GM21390 (cell line): Measurements from ENCODE around the gene SIDT1.

ENCODE experiments used
- ATAC-seq: cut with Tn5 transposase; IDR thresholded peaks from one replicate; pipeline ENCODE4 v1.9.1; 2021; ENCODE audit not compliant: unreplicated experiment

SIDT1 gene

DNA sequence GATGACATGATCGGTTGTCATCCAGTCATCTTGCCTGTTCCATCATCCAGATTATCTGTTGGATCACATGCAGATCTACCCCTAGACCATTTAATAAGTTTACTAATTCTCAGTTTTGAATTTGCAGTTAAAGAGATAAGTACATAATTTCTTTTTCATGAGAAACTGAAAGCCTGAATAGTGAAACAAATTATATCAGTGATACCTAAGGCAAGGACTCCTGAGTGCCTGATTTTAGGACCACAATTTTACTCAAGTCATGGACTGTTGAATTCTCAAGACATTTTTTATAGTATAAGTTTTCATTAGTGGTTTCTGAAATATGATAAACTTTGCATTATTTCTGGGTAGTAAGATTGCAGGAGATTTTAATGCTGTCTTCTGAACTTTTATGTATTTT is 13.2 kb downstream of the SIDT1 start:
- no peak for ATAC-seq

GRCh38 chr3:113546414-113546893 is 14.1 kb downstream of the SIDT1 start:
- peak; percentile 91 for ATAC-seq

DNA sequence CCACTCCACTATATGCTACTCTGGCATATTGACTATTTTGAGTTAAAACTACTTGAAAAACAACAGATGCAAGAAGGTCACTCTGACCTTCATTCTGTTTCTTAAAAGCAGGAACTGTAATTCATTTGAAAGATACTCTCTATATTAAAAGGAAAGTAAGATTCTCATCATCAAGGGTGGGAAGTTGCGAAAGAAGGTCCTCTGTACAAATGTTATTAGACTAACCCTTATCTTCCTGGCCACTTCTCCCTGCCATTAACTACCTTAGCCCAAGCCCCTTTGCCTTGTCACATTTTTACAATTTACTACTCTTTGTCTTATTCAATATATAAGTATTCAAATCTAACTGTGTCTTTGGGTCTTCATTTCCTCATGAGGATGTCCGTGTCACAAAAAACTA is 16.1 kb downstream of the SIDT1 start:
- no peak for ATAC-seq

DNA sequence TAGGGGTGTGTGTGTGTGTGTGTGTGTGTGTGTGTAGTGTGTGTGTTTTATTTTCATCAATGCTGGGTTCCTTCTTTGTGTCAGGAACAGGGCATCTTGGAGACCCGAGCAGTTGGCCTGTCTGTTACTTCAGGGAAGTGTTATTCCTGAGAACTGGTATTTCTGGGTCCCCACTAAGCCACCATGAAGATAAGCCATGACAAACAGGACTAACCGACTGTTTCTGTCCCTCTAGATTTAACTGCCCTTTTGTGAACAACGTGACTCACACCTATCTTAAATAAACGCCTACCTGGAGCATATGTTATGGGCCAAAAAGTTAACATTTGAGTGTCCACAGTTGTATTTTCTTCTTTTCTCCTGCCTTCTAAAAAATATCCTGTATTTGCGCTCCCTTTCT is 19.5 kb downstream of the SIDT1 start:
- no peak for ATAC-seq

DNA sequence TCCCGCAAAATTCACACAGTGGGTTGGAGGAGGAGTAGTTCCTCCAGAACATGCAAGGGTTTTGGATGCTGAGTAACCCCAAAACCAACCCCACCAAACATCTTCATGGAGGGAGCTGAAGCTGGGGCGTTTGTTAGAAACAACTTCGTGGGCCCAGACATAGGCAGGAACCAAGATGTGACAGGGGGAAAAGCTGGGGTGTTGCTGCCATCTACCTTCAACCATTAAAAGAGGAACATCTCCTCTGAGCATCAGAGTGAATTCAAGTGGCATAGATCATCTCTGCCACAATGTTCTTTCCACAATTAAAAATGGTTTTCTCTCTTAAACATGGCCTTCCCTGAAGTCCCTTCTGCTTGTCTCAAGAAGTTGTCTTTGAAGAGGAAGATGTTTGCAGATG is 20.5 kb downstream of the SIDT1 start:
- no peak for ATAC-seq

- no peak for ATAC-seq
These were observed 22.8 kb downstream of the SIDT1 start for GRCh38 chr3:113555138-113555537.

DNA sequence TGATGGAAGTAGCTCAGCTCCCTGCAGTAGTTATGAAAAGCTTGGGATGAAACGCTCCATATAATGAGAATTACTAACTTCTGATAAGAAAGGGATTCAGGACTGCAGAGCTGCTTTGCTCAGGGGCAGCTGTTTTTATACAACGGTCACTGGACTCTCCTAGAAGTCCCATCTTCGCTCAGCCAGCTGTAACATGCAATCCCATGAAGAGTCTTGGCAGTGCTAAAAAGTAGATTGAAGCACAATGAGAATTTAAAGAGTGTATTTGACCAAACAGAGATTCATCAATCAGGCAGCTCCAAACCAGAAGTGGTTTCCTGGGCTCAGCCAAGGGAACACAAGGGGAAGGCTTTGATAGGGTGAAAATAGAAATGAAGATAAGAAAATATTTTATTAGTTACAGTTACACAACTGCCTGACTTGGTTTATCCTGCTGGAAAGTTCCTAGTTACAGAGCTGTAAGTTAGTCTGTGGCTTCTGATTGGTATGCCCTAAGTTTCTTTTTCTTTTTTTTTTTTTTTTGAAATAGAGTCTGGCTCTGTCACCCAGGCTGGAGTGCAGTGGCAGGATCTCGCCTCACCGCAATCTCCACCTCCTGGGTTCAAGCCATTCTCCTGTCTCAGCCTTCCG is 24.1 kb downstream of the SIDT1 start:
- no peak for ATAC-seq

DNA sequence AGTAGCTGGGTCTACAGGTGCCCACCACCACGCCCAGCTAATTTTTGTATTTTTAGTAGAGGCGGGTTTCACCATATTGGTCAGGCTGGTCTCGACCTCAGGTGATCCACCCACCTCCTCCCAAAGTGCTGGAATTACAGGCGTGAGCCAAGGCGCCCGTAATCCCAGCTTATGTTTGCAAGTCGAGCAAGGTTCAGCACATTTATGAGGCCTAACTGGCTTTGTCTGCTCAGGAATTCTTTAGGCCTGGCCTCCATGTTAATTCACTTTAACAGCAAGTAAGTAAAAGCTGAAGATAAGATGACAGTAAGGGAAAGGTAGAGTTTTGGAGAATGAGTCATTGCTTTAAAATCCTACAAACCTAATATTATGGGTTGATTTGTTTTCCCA is 24.6 kb downstream of the SIDT1 start:
- ATAC-seq: no peak

- no peak for ATAC-seq
These were observed 25.0 kb downstream of the SIDT1 start for GRCh38 chr3:113557374-113557773.

- no peak for ATAC-seq
These were observed 26.7 kb downstream of the SIDT1 start for GRCh38 chr3:113559009-113559408.

DNA sequence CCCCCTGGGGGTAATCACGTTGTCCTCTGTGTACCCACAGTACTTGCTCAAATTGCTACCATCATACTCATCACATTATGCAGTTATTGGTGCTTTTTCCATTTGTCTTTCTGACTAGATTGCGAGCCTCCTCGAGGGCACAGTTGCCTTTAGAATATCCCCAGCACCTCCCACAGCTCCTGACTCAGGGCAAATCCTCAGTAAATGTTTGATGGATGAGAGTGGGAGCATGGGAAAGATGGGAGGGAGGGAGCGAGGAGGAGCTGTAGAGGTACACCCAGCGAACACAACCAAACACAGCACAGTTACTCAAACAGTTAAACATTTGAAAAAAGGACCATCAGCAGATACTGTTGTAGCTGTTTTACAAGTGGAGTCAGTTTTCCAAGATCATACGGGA is 27.9 kb downstream of the SIDT1 start:
- no peak for ATAC-seq

- no peak for ATAC-seq
These were observed 28.7 kb downstream of the SIDT1 start for GRCh38 chr3:113560831-113561623.

- ATAC-seq: no peak
These were observed 33.2 kb downstream of the SIDT1 start for GRCh38 chr3:113565555-113565954.

GRCh38 chr3:113570158-113570557 is 37.8 kb downstream of the SIDT1 start:
- ATAC-seq: no peak

DNA sequence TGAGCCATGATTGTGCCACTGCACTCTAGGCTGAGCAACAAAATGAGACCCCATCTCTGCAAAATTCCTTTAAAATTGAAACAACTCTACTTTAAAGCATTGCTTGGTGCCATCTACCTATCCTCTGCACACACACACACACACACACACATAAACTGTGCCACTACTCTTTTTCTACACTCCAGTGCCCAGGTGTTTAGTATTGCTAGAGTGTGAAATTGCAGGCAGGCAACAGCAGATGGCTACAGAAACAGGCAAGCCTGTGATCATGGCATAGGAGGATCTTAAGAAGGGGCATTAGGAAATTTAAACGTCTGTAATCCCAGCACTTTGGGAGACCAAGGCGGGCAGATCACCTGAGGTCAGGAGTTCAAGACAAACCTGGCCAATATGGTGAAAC is 39.0 kb downstream of the SIDT1 start:
- no peak for ATAC-seq

GRCh38 chr3:113573728-113574127 is 41.4 kb downstream of the SIDT1 start:
- ATAC-seq: no peak

GRCh38 chr3:113574213-113574612 is 41.9 kb downstream of the SIDT1 start:
- ATAC-seq: no peak

GRCh38 chr3:113575206-113575605 is 42.9 kb downstream of the SIDT1 start:
- no peak for ATAC-seq

DNA sequence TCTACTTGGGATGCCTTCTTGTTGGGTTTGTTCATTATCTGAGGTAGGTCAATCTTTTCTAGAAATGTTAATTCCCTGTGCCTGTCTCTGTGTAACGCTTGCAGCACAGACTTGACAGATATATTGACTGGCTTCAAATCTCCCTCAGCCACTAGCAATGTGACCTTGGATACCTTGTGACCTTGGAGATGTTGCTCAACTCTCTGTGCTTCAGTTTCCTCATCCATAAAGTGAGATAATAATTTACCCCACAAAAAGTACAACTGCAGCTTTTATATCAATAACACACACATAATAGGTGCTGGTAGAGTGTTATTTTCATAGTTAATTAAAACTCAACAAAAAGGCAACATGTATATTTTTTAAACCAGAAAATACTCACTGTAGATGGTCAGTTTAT is 52.9 kb downstream of the SIDT1 start:
- ATAC-seq: no peak

DNA sequence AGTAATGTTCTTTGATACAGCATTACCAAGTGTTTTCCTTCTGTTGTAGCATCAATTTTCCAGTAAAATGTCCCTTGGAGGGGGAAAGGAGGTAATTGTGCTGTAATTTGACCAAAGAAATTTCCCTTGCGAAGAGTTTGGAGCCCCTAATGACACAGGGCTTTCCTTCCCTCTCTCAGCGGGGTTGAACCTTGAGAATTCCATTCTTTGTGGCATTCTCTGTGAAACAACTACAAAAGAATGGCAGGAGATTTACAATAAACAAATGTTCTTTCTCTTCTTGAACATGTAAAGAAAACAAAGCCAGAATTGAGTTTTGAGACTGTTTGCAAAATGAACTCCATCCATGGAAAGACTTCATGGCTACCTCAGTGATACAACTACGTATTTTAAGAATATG is 53.4 kb downstream of the SIDT1 start:
- no peak for ATAC-seq

- no peak for ATAC-seq
These were observed 56.5 kb downstream of the SIDT1 start for GRCh38 chr3:113588806-113589205.

GRCh38 chr3:113589971-113590370 is 57.6 kb downstream of the SIDT1 start:
- ATAC-seq: no peak

DNA sequence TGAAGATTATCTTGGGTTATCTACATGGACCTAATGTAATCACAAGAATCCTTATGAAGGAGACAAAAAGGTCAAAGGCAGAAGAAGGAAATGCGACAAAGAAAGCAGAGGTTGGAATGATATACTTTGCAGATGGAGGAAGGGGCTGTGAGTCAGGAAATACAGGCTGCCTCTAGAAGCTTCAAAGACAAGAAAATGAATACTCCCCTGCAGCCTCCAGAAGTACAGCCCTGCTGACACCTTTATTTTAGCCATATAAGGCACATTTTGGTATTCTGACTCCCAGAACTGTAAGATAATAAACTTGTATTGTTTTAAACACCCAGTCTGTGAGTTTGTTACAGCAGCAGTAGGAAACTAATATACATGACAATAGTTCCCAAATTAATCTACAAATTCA is 58.6 kb downstream of the SIDT1 start:
- no peak for ATAC-seq
